Natural killer cell (primary cell): ENCODE measurements around the gene KANSL1. TPM values are rescaled to one million over a fixed set of nuclear protein-coding genes. Genes with fewer than 3 reads are reported as not detected.
A peak's percentile ranks its signal among the peaks of the same experiment; 100 is the strongest.

Experiments
- ATAC-seq, 3 donors: fragments of 150-1000 bp in 2 of 3; fragments of 200-7000 bp in 1 of 3; cut with Tn5 transposase; 1 replicate in 1 of 3; 2 replicates in 2 of 3; pipeline ENCODE4 v1.10.0; 2021; ENCODE audit warnings: mild to moderate bottlenecking in 2 of 3, moderate library complexity in 2 of 3
- DNase-seq, 2 donors: peaks; one replicate each; pipeline versions ENCODE4 v3.0.0 to v3.0.0-alpha.2; 2013 to 2021; ENCODE audit warnings: mixed read lengths in 1 of 2
- H3K27ac ChIP-seq: one replicate; pipeline ENCODE4 v1.5.1; 2013; ENCODE audit warnings: mild to moderate bottlenecking, low read length
- H3K27me3 ChIP-seq: one replicate; pipeline ENCODE4 v1.6.1; 2013; ENCODE audit warnings: low read length; ENCODE audit not compliant: control insufficient read depth, insufficient read depth
- H3K36me3 ChIP-seq: one replicate; pipeline ENCODE4 v1.6.1; 2013; ENCODE audit warnings: low read length; ENCODE audit not compliant: control insufficient read depth, insufficient read depth
- H3K4me1 ChIP-seq: one replicate; pipeline ENCODE4 v1.6.1; 2013; ENCODE audit warnings: low read length; ENCODE audit not compliant: control insufficient read depth, insufficient read depth
- H3K4me3 ChIP-seq: one replicate; pipeline ENCODE4 v1.5.1; 2013; ENCODE audit warnings: low read length
- H3K9me3 ChIP-seq: one replicate; pipeline ENCODE4 v1.6.1; 2013; ENCODE audit warnings: low read length; ENCODE audit not compliant: control insufficient read depth, insufficient read depth
- H3K27ac Mint-ChIP-seq, 2 donors: one replicate each; pipeline ENCODE4 v1.8.0; 2022; ENCODE audit warnings: mild to moderate bottlenecking in 2 of 2, mixed read lengths in 2 of 2, moderate library complexity in 1 of 2
- H3K27me3 Mint-ChIP-seq, 2 donors: one replicate each; pipeline ENCODE4 v1.8.0; 2022; ENCODE audit warnings: low read depth in 2 of 2, mixed read lengths in 2 of 2
- H3K36me3 Mint-ChIP-seq: one replicate; pipeline ENCODE4 v1.8.0; 2022; ENCODE audit warnings: mixed read lengths
- H3K4me1 Mint-ChIP-seq, 2 donors: one replicate each; pipeline ENCODE4 v1.8.0; 2022; ENCODE audit warnings: mixed read lengths in 2 of 2
- H3K4me3 Mint-ChIP-seq: one replicate; pipeline ENCODE4 v1.8.0; 2022; ENCODE audit warnings: mild to moderate bottlenecking, moderate library complexity, mixed read lengths
- H3K9me3 Mint-ChIP-seq, 2 donors: one replicate each; pipeline ENCODE4 v1.8.0; 2022; ENCODE audit warnings: mixed read lengths in 2 of 2
- CTCF ChIP-seq: fragments of 200-600 bp; IDR thresholded peaks from one replicate; pipeline ENCODE4 v1.8.0; 2022; ENCODE audit warnings: antibody characterized with exemption
- WGBS: methylation state at CpG from one replicate; pipeline ENCODE4 v1.1.7; 2013; ENCODE audit warnings: missing lambda C conversion rate; ENCODE audit not compliant: insufficient coverage; 5-methylcytosine and 5-hydroxymethylcytosine counted together
- intact Hi-C: fragments of 100-400 bp; cut with micrococcal nuclease; formaldehyde crosslinking; loops from one replicate; pipeline ENCODE4 v1.14.2; 2022
- total RNA-seq, 4 donors: library from RNA; stranded (reverse); fragments of 120-200 nt in 1 of 4; gene quantifications; one replicate each; pipeline versions ENCODE4 v1.2.3 to v1.2.4, GENCODE V29; 2013 to 2022

The KANSL1 gene
- total RNA-seq, 3 donors from 2014 or later (not counting 1 experiment from before 2014, with no cell fraction given) = 202 to 240 (median 220) TPM

- 91% methylated on average over 11 of the region's 11 CpGs for WGBS
- H3K4me1 ChIP-seq = no peaks in the 10 kb centered on the region
- no peaks in the 10 kb centered on the region for H3K36me3 Mint-ChIP-seq
- H3K27ac Mint-ChIP-seq = peak overlapping the region in 1 of 2 donors; percentile 4
- no peak overlapping the region for H3K4me3 ChIP-seq
- H3K4me3 Mint-ChIP-seq = no peak overlapping the region
- H3K36me3 ChIP-seq = no peaks in the 10 kb centered on the region
- TF ChIP-seq CTCF = no peak
- H3K27me3 ChIP-seq = no peaks in the 10 kb centered on the region
- H3K9me3 Mint-ChIP-seq = no peaks in the 10 kb centered on the region
- H3K9me3 ChIP-seq = no peaks in the 10 kb centered on the region
- H3K27ac ChIP-seq = no peak overlapping the region
- DNase-seq (no peak), ATAC-seq (no peak)
- intact Hi-C loops = no loop called here
- H3K4me1 Mint-ChIP-seq = no peaks in the 10 kb centered on the region
- H3K27me3 Mint-ChIP-seq = no peaks in the 10 kb centered on the region
Measured at GRCh38 chr17:46012506-46013079, 180.6 kb downstream of the KANSL1 start.

DNA sequence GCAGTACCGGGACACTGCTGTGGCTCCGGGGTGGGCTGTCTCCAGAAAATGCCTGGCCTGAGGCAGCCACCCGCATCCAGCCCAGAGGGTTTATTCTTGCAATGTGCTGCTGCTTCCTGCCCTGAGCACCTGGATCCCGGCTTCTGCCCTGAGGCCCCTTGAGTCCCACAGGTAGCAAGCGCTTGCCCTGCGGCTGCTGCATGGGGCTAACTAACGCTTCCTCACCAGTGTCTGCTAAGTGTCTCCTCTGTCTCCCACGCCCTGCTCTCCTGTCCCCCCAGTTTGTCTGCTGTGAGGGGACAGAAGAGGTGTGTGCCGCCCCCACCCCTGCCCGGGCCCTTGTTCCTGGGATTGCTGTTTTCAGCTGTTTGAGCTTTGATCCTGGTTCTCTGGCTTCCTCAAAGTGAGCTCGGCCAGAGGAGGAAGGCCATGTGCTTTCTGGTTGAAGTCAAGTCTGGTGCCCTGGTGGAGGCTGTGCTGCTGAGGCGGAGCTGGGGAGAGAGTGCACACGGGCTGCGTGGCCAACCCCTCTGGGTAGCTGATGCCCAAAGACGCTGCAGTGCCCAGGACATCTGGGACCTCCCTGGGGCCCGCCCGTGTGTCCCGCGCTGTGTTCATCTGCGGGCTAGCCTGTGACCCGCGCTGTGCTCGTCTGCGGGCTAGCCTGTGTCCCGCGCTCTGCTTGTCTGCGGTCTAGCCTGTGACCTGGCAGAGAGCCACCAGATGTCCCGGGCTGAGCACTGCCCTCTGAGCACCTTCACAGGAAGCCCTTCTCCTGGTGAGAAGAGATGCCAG is 181.3 kb downstream of the KANSL1 start:
- Histone ChIP-seq H3K4me1 (no peaks in the 10 kb centered on the region), H3K36me3 (no peaks in the 10 kb centered on the region), H3K27ac (no peak overlapping the region), H3K9me3 (no peaks in the 10 kb centered on the region), H3K27me3 (no peaks in the 10 kb centered on the region), H3K4me3 (no peak overlapping the region)
- H3K27ac Mint-ChIP-seq = no peak overlapping the region
- H3K4me1 Mint-ChIP-seq = no peaks in the 10 kb centered on the region
- no peaks in the 10 kb centered on the region for H3K27me3 Mint-ChIP-seq
- H3K4me3 Mint-ChIP-seq = no peak overlapping the region
- intact Hi-C loops = no loop called here
- H3K36me3 Mint-ChIP-seq = no peaks in the 10 kb centered on the region
- no peaks in the 10 kb centered on the region for H3K9me3 Mint-ChIP-seq
- DNase-seq = no peak
- no peak for TF ChIP-seq CTCF
- no peak for ATAC-seq
- 94% methylated on average over 28 of the region's 28 CpGs for WGBS

DNA sequence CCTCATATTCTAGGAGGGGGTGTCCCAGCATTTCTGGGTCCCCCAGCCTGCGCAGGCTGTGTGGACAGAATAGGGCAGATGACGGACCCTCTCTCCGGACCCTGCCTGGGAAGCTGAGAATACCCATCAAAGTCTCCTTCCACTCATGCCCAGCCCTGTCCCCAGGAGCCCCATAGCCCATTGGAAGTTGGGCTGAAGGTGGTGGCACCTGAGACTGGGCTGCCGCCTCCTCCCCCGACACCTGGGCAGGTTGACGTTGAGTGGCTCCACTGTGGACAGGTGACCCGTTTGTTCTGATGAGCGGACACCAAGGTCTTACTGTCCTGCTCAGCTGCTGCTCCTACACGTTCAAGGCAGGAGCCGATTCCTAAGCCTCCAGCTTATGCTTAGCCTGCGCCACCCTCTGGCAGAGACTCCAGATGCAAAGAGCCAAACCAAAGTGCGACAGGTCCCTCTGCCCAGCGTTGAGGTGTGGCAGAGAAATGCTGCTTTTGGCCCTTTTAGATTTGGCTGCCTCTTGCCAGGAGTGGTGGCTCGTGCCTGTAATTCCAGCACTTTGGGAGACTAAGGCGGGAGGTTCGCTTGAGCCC is 182.5 kb downstream of the KANSL1 start:
- ATAC-seq = no peak
- no peak for DNase-seq
- no peak overlapping the region for H3K4me3 ChIP-seq

More for the DNA sequence above, 182.5 kb downstream of the KANSL1 start:
- TF ChIP-seq CTCF = no peak
- no peaks in the 10 kb centered on the region for H3K9me3 Mint-ChIP-seq
- no peaks in the 10 kb centered on the region for H3K27me3 Mint-ChIP-seq
- Histone ChIP-seq H3K27me3 (no peaks in the 10 kb centered on the region), H3K27ac (no peak overlapping the region), H3K36me3 (no peaks in the 10 kb centered on the region), H3K4me1 (no peaks in the 10 kb centered on the region), H3K9me3 (no peaks in the 10 kb centered on the region)
- no peak overlapping the region for H3K27ac Mint-ChIP-seq
- intact Hi-C loops = no loop called here
- H3K36me3 Mint-ChIP-seq = no peaks in the 10 kb centered on the region
- 86% methylated on average over 16 of the region's 16 CpGs for WGBS
- no peaks in the 10 kb centered on the region for H3K4me1 Mint-ChIP-seq
- no peak overlapping the region for H3K4me3 Mint-ChIP-seq
